A673 (cell line): ENCODE measurements around the gene RGMA. TPM values are rescaled to one million over a fixed set of nuclear protein-coding genes. Genes with fewer than 3 reads are reported as not detected.

Experiments used
- BruUV-seq: library from RNA; stranded (reverse); fragments of 400-500 nt; replicated peaks from 2 replicates; lab custom pipeline; 2021; lab: Mats Ljungman, UMichigan
- CTCF ChIA-PET: fragments of 300-600 bp; sonication (Branson Sonifier 250); formaldehyde crosslinking; loops from one replicate; lab custom pipeline; 2022; ENCODE audit warnings: antibody characterized with exemption; lab: Charles Lee
- POLR2A ChIA-PET: fragments of 300-600 bp; sonication (Branson Sonifier 250); formaldehyde crosslinking; loops from one replicate; lab custom pipeline; 2022; ENCODE audit warnings: antibody characterized with exemption; ENCODE audit not compliant: low non-redundant PET; lab: Charles Lee
- DNase-seq: peaks from one replicate; pipeline ENCODE4 v3.0.0-alpha.2; 2015; ENCODE audit warnings: low spot score
- H3K27ac ChIP-seq: fragments of 200-600 bp; sonication (generic); 2 replicates; pipeline ENCODE4 v1.5.1; 2016; ENCODE audit warnings: mixed run types, low read depth, mild to moderate bottlenecking, mixed read lengths, antibody characterized with exemption, low read length; ENCODE audit not compliant: poor library complexity, severe bottlenecking
- H3K27me3 ChIP-seq: fragments of 200-600 bp; sonication (generic); replicated peaks from 2 replicates; pipeline ENCODE4 v1.6.1; 2017; ENCODE audit warnings: mixed run types, low read depth, mild to moderate bottlenecking, mixed read lengths, antibody characterized with exemption, low read length; ENCODE audit not compliant: insufficient read depth, poor library complexity
- H3K36me3 ChIP-seq: fragments of 200-600 bp; sonication (generic); 2 replicates; pipeline ENCODE4 v1.6.1; 2016; ENCODE audit warnings: mixed run types, mild to moderate bottlenecking, mixed read lengths, antibody characterized with exemption, low read length; ENCODE audit not compliant: insufficient read depth, poor library complexity, severe bottlenecking
- H3K4me1 ChIP-seq: fragments of 200-600 bp; sonication (generic); 2 replicates; pipeline ENCODE4 v1.6.1; 2017; ENCODE audit warnings: mixed run types, mild to moderate bottlenecking, mixed read lengths, antibody characterized with exemption, low read length; ENCODE audit not compliant: insufficient read depth, poor library complexity, severe bottlenecking
- H3K4me3 ChIP-seq: fragments of 200-600 bp; sonication (generic); 2 replicates; pipeline ENCODE4 v1.5.1; 2016; ENCODE audit warnings: low read depth, mixed run types, mild to moderate bottlenecking, mixed read lengths, low read length; ENCODE audit not compliant: poor library complexity, severe bottlenecking
- H3K9me3 ChIP-seq: fragments of 200-600 bp; sonication (generic); 2 replicates; pipeline ENCODE4 v1.6.1; 2016; ENCODE audit warnings: mixed run types, low read depth, mild to moderate bottlenecking, mixed read lengths, antibody characterized with exemption, low read length; ENCODE audit not compliant: poor library complexity, severe bottlenecking
- EZH2 ChIP-seq: fragments of 200-600 bp; sonication (generic); IDR thresholded peaks from 2 replicates; pipeline ENCODE4 v1.6.1; 2017; ENCODE audit warnings: borderline replicate concordance, low read depth, mild to moderate bottlenecking, mixed read lengths, antibody characterized with exemption, low read length; ENCODE audit not compliant: poor library complexity, severe bottlenecking
- intact Hi-C: fragments of 100-400 bp; cut with micrococcal nuclease; formaldehyde crosslinking; loops from one replicate; pipeline ENCODE4 v1.10.0; 2022; ENCODE audit not compliant: unreplicated experiment
- total RNA-seq: library from RNA; stranded (reverse); gene quantifications from 2 replicates; pipeline ENCODE4 v1.2.3, GENCODE V29; 2021
- TF ChIP-seq, protein P1 (sequence below): fragments of 300-800, 200-600 bp; sonication (generic); conservative IDR thresholded peaks from 2 replicates; pipeline ENCODE4 v1.5.1; 2017; ENCODE audit warnings: low read depth, mild to moderate bottlenecking, antibody characterized with exemption, low read length, moderate library complexity, mixed read lengths

RGMA gene
- total RNA-seq, 1 experiment from 2014 or later = 5.0 TPM

- DNase-seq = no peak
- Histone ChIP-seq H3K27ac (no peak overlapping the region), H3K27me3 (no peaks in the 10 kb centered on the region), H3K4me3 (no peak overlapping the region), H3K4me1 (peaks cover 20% of the 10 kb centered on the region), H3K36me3 (no peaks in the 10 kb centered on the region), H3K9me3 (no peaks in the 10 kb centered on the region)
- POLR2A ChIA-PET = no interaction called here
- no TSS peak for BruUV-seq
- TF ChIP-seq EZH2 = no peak
- TF ChIP-seq, protein P1, sequence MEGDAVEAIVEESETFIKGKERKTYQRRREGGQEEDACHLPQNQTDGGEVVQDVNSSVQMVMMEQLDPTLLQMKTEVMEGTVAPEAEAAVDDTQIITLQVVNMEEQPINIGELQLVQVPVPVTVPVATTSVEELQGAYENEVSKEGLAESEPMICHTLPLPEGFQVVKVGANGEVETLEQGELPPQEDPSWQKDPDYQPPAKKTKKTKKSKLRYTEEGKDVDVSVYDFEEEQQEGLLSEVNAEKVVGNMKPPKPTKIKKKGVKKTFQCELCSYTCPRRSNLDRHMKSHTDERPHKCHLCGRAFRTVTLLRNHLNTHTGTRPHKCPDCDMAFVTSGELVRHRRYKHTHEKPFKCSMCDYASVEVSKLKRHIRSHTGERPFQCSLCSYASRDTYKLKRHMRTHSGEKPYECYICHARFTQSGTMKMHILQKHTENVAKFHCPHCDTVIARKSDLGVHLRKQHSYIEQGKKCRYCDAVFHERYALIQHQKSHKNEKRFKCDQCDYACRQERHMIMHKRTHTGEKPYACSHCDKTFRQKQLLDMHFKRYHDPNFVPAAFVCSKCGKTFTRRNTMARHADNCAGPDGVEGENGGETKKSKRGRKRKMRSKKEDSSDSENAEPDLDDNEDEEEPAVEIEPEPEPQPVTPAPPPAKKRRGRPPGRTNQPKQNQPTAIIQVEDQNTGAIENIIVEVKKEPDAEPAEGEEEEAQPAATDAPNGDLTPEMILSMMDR = no peak
- intact Hi-C loops = no loop called here
- CTCF ChIA-PET = no interaction called here
Measured at GRCh38 chr15:93067649-93068085, 21.3 kb downstream of the RGMA start.

- Histone ChIP-seq H3K4me1 (peaks cover 25% of the 10 kb centered on the region), H3K9me3 (no peaks in the 10 kb centered on the region), H3K27ac (no peak overlapping the region), H3K27me3 (no peaks in the 10 kb centered on the region), H3K4me3 (no peak overlapping the region), H3K36me3 (no peaks in the 10 kb centered on the region)
- ChIA-PET CTCF (no interaction called here), POLR2A (no interaction called here)
- TF ChIP-seq, protein P1 = no peak
- no peak for TF ChIP-seq EZH2
- BruUV-seq = no TSS peak
- intact Hi-C loops = no loop called here
- no peak for DNase-seq
Measured at GRCh38 chr15:93066834-93067648, 22.0 kb downstream of the RGMA start.

- POLR2A ChIA-PET = no interaction called here
- no peaks in the 10 kb centered on the region for H3K27me3 ChIP-seq
- H3K27ac ChIP-seq = no peak overlapping the region
Measured at GRCh38 chr15:93066224-93066681, 22.8 kb downstream of the RGMA start.

More at GRCh38 chr15:93066224-93066681, 22.8 kb downstream of the RGMA start:
- no TSS peak for BruUV-seq
- H3K4me1 ChIP-seq = peaks cover 24% of the 10 kb centered on the region
- CTCF ChIA-PET = no interaction called here
- TF ChIP-seq, protein P1 = no peak
- TF ChIP-seq EZH2 = no peak
- no peaks in the 10 kb centered on the region for H3K36me3 ChIP-seq
- H3K9me3 ChIP-seq = no peaks in the 10 kb centered on the region
- intact Hi-C loops = no loop called here
- DNase-seq = no peak
- H3K4me3 ChIP-seq = no peak overlapping the region
